Stimulated activated naive CD8-positive, alpha-beta T cell treated with anti-CD3 and anti-CD28 coated beads, Interleukin-15, amount 100 ng/mL, for 72 hours (primary cell): Measurements from ENCODE around the gene RAD21L1.
"Not testable (repeated sequence)": the region's sequence is repeated elsewhere in the genome, so short reads cannot be mapped to it uniquely, and the experiment has no call there.

Source experiments
- ATAC-seq: fragments of 150-1000 bp; cut with Tn5 transposase; 2 replicates; pipeline ENCODE4 v1.10.0; 2021; ENCODE audit warnings: mild to moderate bottlenecking, moderate library complexity
- DNase-seq, 2 donors: peaks; one replicate each; pipeline ENCODE4 v3.0.0; 2021 to 2022
- H3K27ac Mint-ChIP-seq, 2 donors: one replicate each; pipeline ENCODE4 v1.8.0; 2022; ENCODE audit warnings: mild to moderate bottlenecking in 2 of 2, mixed read lengths in 2 of 2, moderate library complexity in 2 of 2
- H3K27me3 Mint-ChIP-seq: one replicate; pipeline ENCODE4 v1.8.0; 2022; ENCODE audit warnings: mixed read lengths
- H3K4me1 Mint-ChIP-seq: one replicate; pipeline ENCODE4 v1.8.0; 2022; ENCODE audit warnings: mild to moderate bottlenecking, mixed read lengths
- H3K4me3 Mint-ChIP-seq, 2 donors: one replicate each; pipeline ENCODE4 v1.8.0; 2022; ENCODE audit warnings: mild to moderate bottlenecking in 2 of 2, mixed read lengths in 2 of 2, moderate library complexity in 1 of 2
- H3K9me3 Mint-ChIP-seq, 2 donors: one replicate each; pipeline ENCODE4 v1.8.0; 2022; ENCODE audit warnings: mixed read lengths in 2 of 2

Gene RAD21L1

DNA sequence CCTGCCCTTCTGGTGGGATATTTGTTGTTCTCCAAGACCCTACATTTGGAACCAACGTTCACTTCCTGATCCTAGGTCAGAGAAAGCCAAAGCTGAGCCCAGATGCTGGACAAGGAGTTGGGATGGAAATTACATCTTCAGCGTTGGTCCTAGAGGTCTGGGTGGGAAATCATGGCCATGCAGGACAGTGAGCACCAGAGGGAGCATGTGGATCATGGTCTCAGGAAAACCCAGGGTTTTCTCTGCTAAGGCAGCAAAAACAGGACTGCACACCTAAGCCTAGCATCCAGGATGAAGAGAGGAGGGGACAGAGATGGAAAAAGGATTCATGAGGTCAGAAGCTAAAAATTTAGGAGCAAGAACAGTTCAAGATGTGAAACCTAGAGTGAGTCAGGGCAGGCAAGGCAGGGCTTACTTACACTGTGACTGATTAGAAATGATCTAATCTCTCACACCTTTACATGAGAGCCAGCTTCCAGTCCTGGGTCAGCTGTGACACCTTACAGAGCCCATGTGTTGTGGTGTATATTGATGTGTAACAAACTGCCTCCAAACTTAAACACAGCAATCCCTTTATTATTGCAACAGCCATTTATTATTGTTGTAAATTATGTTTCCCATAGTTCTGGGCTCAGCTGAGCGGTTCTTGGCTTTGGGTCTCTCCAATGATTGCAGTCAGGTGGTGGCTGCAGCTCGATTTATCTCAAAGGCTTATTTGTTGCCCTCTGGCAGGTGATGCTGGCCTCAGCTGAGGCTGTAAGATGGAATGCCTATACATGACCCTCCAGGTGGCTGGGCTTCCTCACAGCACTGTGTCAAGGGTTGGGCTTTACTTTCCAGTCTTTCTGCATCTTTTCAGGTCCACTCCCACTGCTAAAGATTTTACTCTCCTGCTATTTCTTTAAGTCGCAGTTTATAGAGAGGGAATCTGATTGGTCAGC, 16.1 kb upstream of the RAD21L1 start:
- DNase-seq, result no peak
- Mint-ChIP-seq H3K4me1 (peaks cover 19% of the 10 kb centered on the region), H3K27ac (no peak overlapping the region), H3K4me3 (no peak overlapping the region), H3K9me3 (no peaks in the 10 kb centered on the region), H3K27me3 (no peaks in the 10 kb centered on the region)
- peak; percentile 69 for ATAC-seq

DNA sequence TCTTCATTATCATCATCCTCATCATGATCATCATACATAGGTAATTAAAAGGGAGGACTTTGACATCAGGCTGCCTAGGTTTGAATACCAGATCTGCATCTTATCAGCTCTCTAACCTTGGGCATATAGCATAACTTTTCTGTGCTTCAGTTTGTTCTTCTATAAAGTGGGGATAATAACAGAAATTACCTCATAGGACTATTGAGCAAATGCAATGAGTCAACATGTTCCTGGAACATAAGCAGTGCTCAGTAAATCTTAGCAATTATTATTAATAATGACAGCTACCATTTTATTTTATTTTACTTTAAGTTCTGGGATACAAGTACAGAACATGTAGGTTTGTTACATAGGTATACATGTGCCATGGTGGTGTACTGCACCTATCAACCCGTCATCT, 15.3 kb upstream of the RAD21L1 start:
- no peak for ATAC-seq
- no peaks in the 10 kb centered on the region for H3K9me3 Mint-ChIP-seq
- no peaks in the 10 kb centered on the region for H3K27me3 Mint-ChIP-seq
- no peak for DNase-seq
- no peak overlapping the region for H3K27ac Mint-ChIP-seq
- H3K4me3 Mint-ChIP-seq, result no peak overlapping the region
- H3K4me1 Mint-ChIP-seq, result peaks cover 27% of the 10 kb centered on the region

DNA sequence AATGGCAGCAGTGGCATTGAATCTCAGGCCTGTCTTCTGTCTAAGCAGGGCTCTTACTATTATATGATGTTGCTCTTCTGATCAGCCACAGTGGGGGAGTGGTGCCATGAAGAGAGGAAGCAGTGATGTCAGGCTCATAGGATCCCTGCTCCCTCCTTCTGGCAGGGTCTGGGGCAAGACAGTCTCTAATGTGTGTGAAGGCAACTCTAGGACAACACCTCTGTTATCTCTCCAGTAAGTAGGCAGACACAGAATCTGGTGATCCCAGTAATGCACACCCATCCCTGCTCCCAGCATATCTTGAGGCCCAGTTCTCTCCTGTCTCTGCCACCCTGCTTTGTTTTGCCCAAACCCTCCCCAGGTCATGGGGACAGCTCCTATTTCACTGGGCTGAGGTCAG, 13.8 kb upstream of the RAD21L1 start:
- Mint-ChIP-seq H3K9me3 (no peaks in the 10 kb centered on the region), H3K27ac (no peak overlapping the region), H3K27me3 (no peaks in the 10 kb centered on the region), H3K4me3 (no peak overlapping the region), H3K4me1 (peaks cover 42% of the 10 kb centered on the region)
- no peak for DNase-seq
- ATAC-seq, result no peak

- Mint-ChIP-seq H3K27ac (peak overlapping the region in 1 of 2 donors; percentile 42), H3K9me3 (no peaks in the 10 kb centered on the region), H3K27me3 (no peaks in the 10 kb centered on the region), H3K4me1 (peaks cover 50% of the 10 kb centered on the region), H3K4me3 (peak overlapping the region; percentile 19 to 53)
- ATAC-seq, result peak; percentile 90
- DNase-seq, result peak; percentile 65 to 68
These were observed 13.0 kb upstream of the RAD21L1 start for GRCh38 chr20:1212607-1213396.

DNA sequence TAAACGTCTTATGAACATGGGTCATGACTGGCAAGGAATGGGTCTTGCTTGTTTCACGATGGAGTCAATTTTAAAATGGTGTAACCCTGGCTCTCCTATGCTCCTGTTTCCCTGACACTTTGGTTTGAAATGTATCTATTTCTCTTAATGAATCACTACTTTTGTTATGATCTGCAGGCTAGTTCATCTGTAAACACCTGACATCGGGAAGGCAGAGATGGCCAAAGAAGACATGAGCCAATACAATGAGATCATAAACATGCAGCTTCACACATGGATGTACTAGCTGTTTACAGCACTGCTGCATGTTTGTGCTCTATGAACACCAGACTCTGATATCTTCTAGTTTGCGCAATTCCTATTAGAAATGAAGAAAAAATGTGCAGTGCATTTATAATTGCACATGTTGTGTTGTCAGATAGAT, 11.0 kb upstream of the RAD21L1 start:
- Mint-ChIP-seq H3K27me3 (no peaks in the 10 kb centered on the region), H3K27ac (no peak overlapping the region), H3K4me1 (peaks cover 53% of the 10 kb centered on the region), H3K4me3 (no peak overlapping the region), H3K9me3 (no peaks in the 10 kb centered on the region)
- DNase-seq (no peak), ATAC-seq (no peak)

DNA sequence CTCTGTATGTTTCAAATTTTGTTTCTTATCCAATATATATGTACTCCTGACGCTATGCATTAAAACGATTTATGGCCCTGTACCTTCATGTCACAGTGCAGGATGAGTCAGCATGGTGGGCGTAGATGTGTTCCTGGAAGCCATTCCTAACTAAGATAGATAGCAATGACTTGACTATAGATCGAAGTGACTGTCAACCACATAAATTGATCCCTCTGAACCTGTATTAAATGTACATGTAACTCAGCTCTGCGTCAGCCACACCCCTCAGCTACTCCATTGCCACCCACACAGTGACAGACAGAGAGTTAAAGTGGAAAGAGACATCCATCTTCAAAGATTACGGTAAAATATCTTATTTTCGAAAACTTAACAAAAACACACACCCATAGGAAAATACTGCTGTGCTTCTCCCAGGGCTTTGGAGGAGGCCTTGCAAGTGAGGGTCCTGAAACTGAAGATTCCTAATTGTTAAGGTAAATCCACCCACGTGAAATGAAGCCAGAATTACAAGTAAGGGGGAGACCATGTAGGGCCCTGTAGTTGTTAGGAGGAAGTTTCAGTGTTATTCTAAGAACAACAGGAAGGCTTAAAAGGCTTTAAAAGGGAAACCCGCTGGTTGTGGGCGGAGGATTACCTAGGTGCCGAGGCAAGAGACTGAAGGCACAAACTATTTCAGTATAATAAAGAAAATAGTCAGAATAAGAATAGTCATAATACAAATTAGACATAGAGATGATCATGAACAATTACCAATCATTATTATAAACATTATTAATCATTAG, 10.3 kb upstream of the RAD21L1 start:
- ATAC-seq (peak; percentile 78), DNase-seq (peak; percentile 18 to 43)
- Mint-ChIP-seq H3K9me3 (no peaks in the 10 kb centered on the region), H3K4me3 (peak overlapping the region; percentile 71 to 76), H3K27ac (peak overlapping the region; percentile 69 to 89), H3K27me3 (no peaks in the 10 kb centered on the region), H3K4me1 (peaks cover 53% of the 10 kb centered on the region)

GRCh38 chr20:1216527-1217427, 9.1 kb upstream of the RAD21L1 start:
- ATAC-seq, result not testable (repeated sequence)
- peaks cover 53% of the 10 kb centered on the region for H3K4me1 Mint-ChIP-seq

GRCh38 chr20:1222750-1223149, 3.1 kb upstream of the RAD21L1 start:
- ATAC-seq, H3K4me3 Mint-ChIP-seq, H3K27ac Mint-ChIP-seq, DNase-seq: not testable (repeated sequence)
- Mint-ChIP-seq H3K9me3 (peaks cover 0 to 15% of the 10 kb centered on the region in 2 donors), H3K27me3 (peaks cover 11% of the 10 kb centered on the region), H3K4me1 (peaks cover 14% of the 10 kb centered on the region)

More at GRCh38 chr20:1216527-1217427, 9.1 kb upstream of the RAD21L1 start:
- not testable (repeated sequence) for H3K9me3 Mint-ChIP-seq, H3K27me3 Mint-ChIP-seq, DNase-seq
- Mint-ChIP-seq H3K27ac (peak overlapping the region in 1 of 2 donors; percentile 36), H3K4me3 (peak overlapping the region; percentile 44 to 62)

DNA sequence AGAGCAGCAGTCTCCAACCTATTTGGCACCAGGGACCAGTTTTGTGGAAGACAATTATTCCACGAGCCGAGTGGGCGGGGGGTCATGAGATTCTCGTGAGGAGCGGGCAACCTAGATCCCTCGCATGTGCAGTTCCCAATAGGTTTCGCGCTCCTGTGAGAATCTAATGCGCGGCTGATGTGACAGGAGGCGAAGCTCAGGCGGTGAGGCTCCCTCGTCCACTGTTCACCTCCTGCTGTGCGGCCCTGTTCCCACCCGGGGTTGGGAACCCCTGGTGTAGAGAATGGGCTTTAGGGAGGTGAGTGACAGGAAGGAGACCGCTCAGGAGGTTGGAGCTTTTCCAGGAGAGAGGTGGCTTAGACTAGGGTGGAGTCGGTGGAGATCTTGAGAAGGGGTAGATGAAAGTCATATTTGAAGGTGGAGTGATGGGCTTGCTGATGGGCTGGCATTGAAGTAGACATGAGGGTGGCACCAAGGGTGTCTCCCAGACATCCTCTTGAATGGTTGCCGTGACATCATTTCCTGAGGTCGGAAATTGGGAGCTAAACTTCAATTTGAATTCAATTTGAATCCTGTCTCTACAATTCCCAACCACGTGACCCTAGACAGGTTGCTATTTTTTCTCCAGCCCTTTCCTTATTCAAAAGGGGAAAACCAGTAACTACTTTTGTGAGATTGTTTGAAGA, 1.5 kb upstream of the RAD21L1 start:
- peak overlapping the region; percentile 14 to 42 for H3K4me3 Mint-ChIP-seq

DNA sequence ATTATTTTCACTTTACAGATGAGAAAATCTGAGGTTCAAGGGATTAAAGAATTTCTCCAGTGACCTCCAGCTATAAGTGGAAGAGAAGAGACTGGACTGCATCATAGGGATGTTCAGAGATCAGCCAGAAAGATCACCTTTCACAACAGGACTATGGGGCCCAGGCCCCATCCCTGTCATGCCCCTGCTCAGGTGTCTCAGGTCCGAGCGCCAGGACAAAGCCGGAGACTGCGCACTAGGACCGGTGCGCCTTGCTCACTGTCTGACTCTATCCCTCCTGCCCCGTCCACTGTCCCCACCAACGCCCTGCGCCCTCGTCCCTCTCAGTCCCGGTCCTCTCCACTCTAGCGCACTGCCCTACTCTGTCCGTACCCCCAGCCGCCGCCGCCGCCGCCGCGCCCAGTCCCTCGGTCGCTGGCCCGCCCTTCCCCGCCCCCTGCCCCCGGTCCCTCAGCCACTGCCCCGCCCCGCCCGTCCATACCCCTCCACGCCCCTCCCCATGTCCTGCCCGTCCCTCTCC, 521 bp upstream of the RAD21L1 start:
- no peak overlapping the region for H3K27ac Mint-ChIP-seq
- H3K4me3 Mint-ChIP-seq, result peak overlapping the region; percentile 80 to 90
- ATAC-seq (peak; percentile 65), DNase-seq (no peak)
- H3K27me3 Mint-ChIP-seq, result peaks cover 21% of the 10 kb centered on the region
- peaks cover 10% of the 10 kb centered on the region for H3K4me1 Mint-ChIP-seq
- H3K9me3 Mint-ChIP-seq, result peaks cover 0 to 15% of the 10 kb centered on the region in 2 donors

More for the DNA sequence above, 1.5 kb upstream of the RAD21L1 start:
- no peak overlapping the region for H3K27ac Mint-ChIP-seq
- H3K4me1 Mint-ChIP-seq, result peaks cover 10% of the 10 kb centered on the region
- no peak for ATAC-seq
- peaks cover 21% of the 10 kb centered on the region for H3K27me3 Mint-ChIP-seq
- peaks cover 0 to 15% of the 10 kb centered on the region in 2 donors for H3K9me3 Mint-ChIP-seq
- no peak for DNase-seq

GRCh38 chr20:1229541-1229940, 3.7 kb downstream of the RAD21L1 start:
- no peak for DNase-seq
- Mint-ChIP-seq H3K4me1 (peaks cover 10% of the 10 kb centered on the region), H3K9me3 (no peaks in the 10 kb centered on the region), H3K27ac (no peak overlapping the region), H3K4me3 (no peak overlapping the region), H3K27me3 (peaks cover 21% of the 10 kb centered on the region)
- no peak for ATAC-seq

DNA sequence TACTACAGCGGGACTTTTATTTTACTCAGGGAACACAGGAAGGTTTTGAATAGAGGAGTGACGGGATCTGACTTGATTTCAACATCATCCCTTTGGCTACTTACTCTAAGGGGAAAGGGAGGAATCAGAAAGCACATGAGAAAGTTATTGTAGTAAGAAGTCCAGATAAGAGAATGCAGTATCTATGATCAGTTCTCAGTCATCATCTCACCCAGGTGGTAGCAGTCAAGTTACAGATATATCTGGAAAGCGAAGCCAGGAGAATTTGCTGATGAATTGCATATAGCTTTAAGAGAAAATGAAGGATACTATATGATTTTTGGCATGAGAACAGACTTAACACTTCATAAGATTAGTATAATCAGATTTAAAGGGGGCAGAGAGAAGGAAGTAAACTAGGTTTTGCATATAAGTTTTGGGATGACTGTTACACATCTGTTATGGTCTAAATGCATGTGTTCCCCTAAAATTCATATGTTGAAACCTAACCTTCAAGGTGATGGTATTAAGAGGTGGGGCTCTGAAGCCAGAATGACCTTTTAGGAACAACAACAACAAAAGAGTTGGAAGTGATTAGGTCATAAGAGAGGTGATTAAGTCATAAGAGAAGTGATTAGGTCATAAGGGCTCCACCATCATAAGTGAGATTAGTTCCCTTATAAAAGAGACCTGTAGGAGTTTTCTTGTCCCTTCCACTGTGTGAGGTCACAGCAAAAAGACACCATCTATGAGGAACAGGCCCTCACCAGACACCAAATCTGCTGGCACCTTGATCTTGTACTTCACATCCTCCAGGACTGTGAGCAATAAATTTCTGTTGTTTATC, 6.7 kb downstream of the RAD21L1 start:
- no peaks in the 10 kb centered on the region for H3K9me3 Mint-ChIP-seq
- no peak for DNase-seq
- H3K27me3 Mint-ChIP-seq, result peaks cover 12% of the 10 kb centered on the region
- H3K27ac Mint-ChIP-seq, result no peak overlapping the region
- no peak for ATAC-seq
- no peaks in the 10 kb centered on the region for H3K4me1 Mint-ChIP-seq
- no peak overlapping the region for H3K4me3 Mint-ChIP-seq

GRCh38 chr20:1240549-1240948, 14.7 kb downstream of the RAD21L1 start:
- Mint-ChIP-seq H3K4me1 (peaks cover 6% of the 10 kb centered on the region), H3K9me3 (no peaks in the 10 kb centered on the region), H3K4me3 (no peak overlapping the region), H3K27ac (no peak overlapping the region), H3K27me3 (no peaks in the 10 kb centered on the region)
- ATAC-seq (no peak), DNase-seq (no peak)
